Fibroblast of lung (primary cell): ENCODE data around the gene CHGA.

Source experiments
- EZH2 ChIP-seq: IDR thresholded peaks from 2 replicates; pipeline ENCODE4 v1.5.1; 2012; ENCODE audit warnings: low read length, control low read depth, mild to moderate bottlenecking; ENCODE audit errors: missing control alignments
- TF ChIP-seq, protein P1 (sequence below), 2 donors: IDR thresholded peaks in 1 of 2; conservative IDR thresholded peaks in 1 of 2; 1 replicate in 1 of 2; 2 replicates in 1 of 2; pipeline ENCODE4 v1.5.1; 2011 to 2012; ENCODE audit warnings: low read length in 2 of 2, control low read depth in 1 of 2, inconsistent platforms in 1 of 2, low read depth in 1 of 2, mild to moderate bottlenecking in 1 of 2

DNA sequence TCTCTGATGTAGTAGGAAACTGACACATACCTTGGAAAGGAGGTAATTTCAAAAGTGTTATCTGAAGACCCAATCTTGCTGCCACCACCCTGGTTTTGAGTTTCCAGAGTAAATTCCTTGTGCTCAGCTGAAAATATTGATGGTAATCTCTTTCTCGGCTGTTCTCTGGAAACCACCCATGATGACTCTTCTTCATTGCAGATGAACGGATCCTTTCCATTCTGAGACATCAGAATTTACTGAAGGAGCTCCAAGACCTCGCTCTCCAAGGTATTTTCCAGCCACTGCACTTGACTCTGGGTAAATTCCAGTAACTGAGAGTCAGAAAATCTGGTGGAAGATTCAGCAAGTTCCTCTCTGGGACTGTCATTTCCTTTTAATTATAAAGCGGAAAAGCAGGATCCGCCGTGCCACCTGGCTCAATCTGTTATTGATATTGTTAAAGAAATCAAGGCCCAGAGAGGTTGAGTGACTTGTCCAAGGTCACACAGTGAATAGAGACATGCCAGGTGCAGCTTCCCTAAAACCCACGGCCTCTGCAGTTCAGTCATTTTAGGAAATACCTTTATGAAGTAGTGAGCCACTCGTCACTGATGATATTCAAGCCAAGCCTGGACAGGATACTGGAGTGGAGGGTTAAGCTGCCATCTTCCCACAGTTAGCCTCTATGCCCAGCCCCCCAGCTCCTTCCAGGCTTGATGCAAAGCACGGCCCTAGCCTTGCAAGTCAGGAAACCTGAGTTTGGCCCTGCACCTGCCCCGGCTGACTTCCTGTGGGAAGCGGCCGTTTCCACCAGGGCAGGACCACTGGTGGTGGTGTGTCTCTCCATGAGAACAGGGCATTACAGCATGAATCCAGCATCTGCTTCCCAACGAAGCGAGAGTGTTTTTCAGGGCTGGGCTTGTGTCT lies 4.7 kb downstream of the CHGA start:
- TF ChIP-seq EZH2: no peak
- TF ChIP-seq, protein P1, sequence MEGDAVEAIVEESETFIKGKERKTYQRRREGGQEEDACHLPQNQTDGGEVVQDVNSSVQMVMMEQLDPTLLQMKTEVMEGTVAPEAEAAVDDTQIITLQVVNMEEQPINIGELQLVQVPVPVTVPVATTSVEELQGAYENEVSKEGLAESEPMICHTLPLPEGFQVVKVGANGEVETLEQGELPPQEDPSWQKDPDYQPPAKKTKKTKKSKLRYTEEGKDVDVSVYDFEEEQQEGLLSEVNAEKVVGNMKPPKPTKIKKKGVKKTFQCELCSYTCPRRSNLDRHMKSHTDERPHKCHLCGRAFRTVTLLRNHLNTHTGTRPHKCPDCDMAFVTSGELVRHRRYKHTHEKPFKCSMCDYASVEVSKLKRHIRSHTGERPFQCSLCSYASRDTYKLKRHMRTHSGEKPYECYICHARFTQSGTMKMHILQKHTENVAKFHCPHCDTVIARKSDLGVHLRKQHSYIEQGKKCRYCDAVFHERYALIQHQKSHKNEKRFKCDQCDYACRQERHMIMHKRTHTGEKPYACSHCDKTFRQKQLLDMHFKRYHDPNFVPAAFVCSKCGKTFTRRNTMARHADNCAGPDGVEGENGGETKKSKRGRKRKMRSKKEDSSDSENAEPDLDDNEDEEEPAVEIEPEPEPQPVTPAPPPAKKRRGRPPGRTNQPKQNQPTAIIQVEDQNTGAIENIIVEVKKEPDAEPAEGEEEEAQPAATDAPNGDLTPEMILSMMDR (conservative IDR thresholded peaks at IDR 0.05 in 1 of 2, IDR thresholded peaks at IDR 0.05 in 1 of 2; ENCODE audit: low read depth in 1 of 2, low read length in 2 of 2): no peak
